ENCODE results near the gene FOXP1. TPM values are rescaled to one million over a fixed set of nuclear protein-coding genes. Genes with fewer than 3 reads are reported as not detected.

The FOXP1 gene
- total and polyA plus RNA-seq, 3 donors from 2014 or later, result 37.8 to 105 (median 75.9) TPM

GRCh38 chr3:71560665-71561064, 22.9 kb downstream of the FOXP1 start:
- intact Hi-C loops (cut with DNase I; ENCODE audit: low total_unique reads), result no loop called here
- Histone ChIP-seq H3K27me3 (no peaks in the 10 kb centered on the region), H3K9me3 (no peaks in the 10 kb centered on the region), H3K4me1 (peaks cover 4% of the 10 kb centered on the region), H3K36me3 (ENCODE audit: low read depth, missing control alignments) (no peaks in the 10 kb centered on the region), H3K27ac (no peak overlapping the region), H3K4me3 (no peak overlapping the region)
- TF ChIP-seq CTCF (IDR thresholded peaks at IDR 0.05) (no peak), POLR2A (IDR thresholded peaks at IDR 0.05) (no peak)
- WGBS, 2 donors, result 86 to 94% methylated on average over 2 of the region's 2 CpGs
- no peak for DNase-seq

GRCh38 chr3:71559578-71560162, 23.9 kb downstream of the FOXP1 start:
- Histone ChIP-seq H3K4me1 (peaks cover 4% of the 10 kb centered on the region), H3K4me3 (no peak overlapping the region), H3K27me3 (no peaks in the 10 kb centered on the region), H3K27ac (no peak overlapping the region), H3K9me3 (no peaks in the 10 kb centered on the region), H3K36me3 (ENCODE audit: low read depth, missing control alignments) (no peaks in the 10 kb centered on the region)
- WGBS, 2 donors, result 72 to 78% methylated on average over 3 to 4 of the region's 4 CpGs
- no peak for DNase-seq
- no peak for TF ChIP-seq POLR2A (IDR thresholded peaks at IDR 0.05)
- TF ChIP-seq CTCF (IDR thresholded peaks at IDR 0.05), result no peak
- intact Hi-C loops (cut with DNase I; ENCODE audit: low total_unique reads), result no loop called here

GRCh38 chr3:71559021-71559420, 24.5 kb downstream of the FOXP1 start:
- TF ChIP-seq POLR2A (IDR thresholded peaks at IDR 0.05) (no peak), CTCF (IDR thresholded peaks at IDR 0.05) (no peak)
- peaks cover 4% of the 10 kb centered on the region for H3K4me1 ChIP-seq
- WGBS, 2 donors, result 92 to 95% methylated on average over 3 of the region's 3 CpGs
- intact Hi-C loops (cut with DNase I; ENCODE audit: low total_unique reads), result no loop called here
- H3K9me3 ChIP-seq, result no peaks in the 10 kb centered on the region
- no peaks in the 10 kb centered on the region for H3K36me3 ChIP-seq (ENCODE audit: low read depth, missing control alignments)
- no peak for DNase-seq
- no peaks in the 10 kb centered on the region for H3K27me3 ChIP-seq
- H3K4me3 ChIP-seq, result no peak overlapping the region
- H3K27ac ChIP-seq, result no peak overlapping the region

GRCh38 chr3:71554649-71555048, 28.9 kb downstream of the FOXP1 start:
- H3K9me3 ChIP-seq, result no peaks in the 10 kb centered on the region
- no peak overlapping the region for H3K4me3 ChIP-seq
- intact Hi-C loops (cut with DNase I; ENCODE audit: low total_unique reads), result no loop called here
- WGBS, 2 donors, result 93 to 94% methylated on average over 1 of the region's 1 CpG
- no peaks in the 10 kb centered on the region for H3K27me3 ChIP-seq
- H3K4me1 ChIP-seq, result peaks cover 4% of the 10 kb centered on the region
- TF ChIP-seq POLR2A (IDR thresholded peaks at IDR 0.05) (no peak), CTCF (IDR thresholded peaks at IDR 0.05) (no peak)
- no peak overlapping the region for H3K27ac ChIP-seq
- no peak for DNase-seq
- no peaks in the 10 kb centered on the region for H3K36me3 ChIP-seq (ENCODE audit: low read depth, missing control alignments)

GRCh38 chr3:71551311-71551919, 32.1 kb downstream of the FOXP1 start:
- TF ChIP-seq CTCF (IDR thresholded peaks at IDR 0.05) (no peak), POLR2A (IDR thresholded peaks at IDR 0.05) (no peak)
- no peak for DNase-seq
- intact Hi-C loops (cut with DNase I; ENCODE audit: low total_unique reads), result no loop called here
- H3K4me3 ChIP-seq, result no peak overlapping the region
- H3K27me3 ChIP-seq, result no peaks in the 10 kb centered on the region
- H3K4me1 ChIP-seq, result no peaks in the 10 kb centered on the region
- no peaks in the 10 kb centered on the region for H3K9me3 ChIP-seq
- no peak overlapping the region for H3K27ac ChIP-seq
- 88 to 93% methylated on average over 3 of the region's 3 CpGs for WGBS, 2 donors
- no peaks in the 10 kb centered on the region for H3K36me3 ChIP-seq (ENCODE audit: low read depth, missing control alignments)
